Measurements from ENCODE around the gene HNRNPUL1.

Gene HNRNPUL1

DNA sequence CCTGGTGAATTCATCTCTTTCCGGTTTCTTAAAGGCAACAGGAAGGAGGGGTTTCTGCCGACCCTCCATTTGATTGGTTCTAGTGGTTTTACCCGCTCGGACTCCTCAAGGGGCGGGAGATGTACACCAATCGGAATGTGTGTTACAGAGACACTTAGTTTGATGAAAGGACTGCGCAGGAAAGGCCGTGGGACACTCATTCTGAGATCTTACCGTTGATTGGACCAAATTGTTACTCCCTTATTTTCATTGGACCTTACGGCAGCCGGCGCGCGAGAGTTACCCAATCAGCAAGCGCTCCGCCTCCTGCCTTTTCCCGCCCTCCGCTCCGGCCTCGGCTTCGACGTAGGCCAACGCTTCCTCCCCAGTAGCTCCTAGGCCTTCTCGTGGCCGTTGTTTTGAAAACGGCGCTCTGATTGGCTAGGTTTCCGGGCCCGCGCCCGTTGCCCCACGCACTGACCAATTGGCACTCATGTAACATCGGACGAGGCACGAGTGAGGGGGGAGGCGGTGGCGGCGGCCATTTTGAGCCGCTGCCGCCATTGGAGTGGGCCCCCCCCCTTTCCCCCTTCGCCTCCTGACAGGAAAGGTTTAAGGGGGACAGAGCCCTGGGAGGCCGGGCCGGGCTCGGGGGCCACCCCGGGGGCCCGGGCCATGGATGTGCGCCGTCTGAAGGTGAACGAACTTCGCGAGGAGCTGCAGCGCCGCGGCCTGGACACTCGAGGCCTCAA is at the start of gene HNRNPUL1:
TSS of gene HNRNPUL1 (plus strand) at position 523 of the 731 bp plus-strand sequence. CDS start at position 655, 132 bp downstream.
- peak; percentile 100 for DNase-seq (ENCODE audit: low read depth)

DNA sequence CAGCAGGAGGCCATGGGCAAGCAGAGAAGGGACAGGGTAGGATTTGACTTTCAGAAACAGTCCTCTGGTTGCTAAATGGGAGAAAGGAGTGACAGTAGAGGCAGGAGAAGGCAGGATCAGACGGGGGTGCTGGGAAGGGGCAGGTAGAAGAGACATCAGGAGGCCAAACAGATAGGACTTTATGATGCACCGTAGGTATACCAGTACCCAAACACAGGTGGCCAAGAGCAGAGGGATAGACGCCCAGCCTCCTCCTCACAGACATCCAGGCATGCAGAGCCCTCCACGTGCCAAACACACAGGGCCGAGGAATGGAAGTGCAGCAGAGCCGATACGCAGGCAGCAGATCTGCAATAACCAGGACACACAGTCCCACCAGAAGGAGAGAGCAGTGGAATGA is 46.4 kb upstream of the HNRNPUL1 start:
- no peak for DNase-seq (ENCODE audit: low read depth)

DNA sequence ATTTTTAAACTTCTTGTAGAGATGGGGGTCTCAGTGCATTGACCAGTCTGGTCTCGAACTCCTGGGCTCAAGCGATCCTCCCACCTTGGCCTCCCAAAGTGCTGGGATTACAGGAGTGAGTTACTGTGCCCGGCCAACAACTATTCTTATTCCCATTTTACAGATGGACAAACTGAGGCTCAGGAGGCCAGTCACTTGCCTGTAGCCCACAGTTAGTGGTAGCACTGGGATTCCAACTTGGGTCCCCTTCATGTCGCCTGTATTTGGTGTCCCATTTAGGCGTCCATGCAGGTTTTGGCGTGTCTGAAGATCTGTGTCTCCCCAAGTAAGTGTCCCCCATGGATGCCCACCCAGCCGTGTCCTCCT is 45.9 kb upstream of the HNRNPUL1 start:
- DNase-seq (ENCODE audit: low read depth) = no peak

DNA sequence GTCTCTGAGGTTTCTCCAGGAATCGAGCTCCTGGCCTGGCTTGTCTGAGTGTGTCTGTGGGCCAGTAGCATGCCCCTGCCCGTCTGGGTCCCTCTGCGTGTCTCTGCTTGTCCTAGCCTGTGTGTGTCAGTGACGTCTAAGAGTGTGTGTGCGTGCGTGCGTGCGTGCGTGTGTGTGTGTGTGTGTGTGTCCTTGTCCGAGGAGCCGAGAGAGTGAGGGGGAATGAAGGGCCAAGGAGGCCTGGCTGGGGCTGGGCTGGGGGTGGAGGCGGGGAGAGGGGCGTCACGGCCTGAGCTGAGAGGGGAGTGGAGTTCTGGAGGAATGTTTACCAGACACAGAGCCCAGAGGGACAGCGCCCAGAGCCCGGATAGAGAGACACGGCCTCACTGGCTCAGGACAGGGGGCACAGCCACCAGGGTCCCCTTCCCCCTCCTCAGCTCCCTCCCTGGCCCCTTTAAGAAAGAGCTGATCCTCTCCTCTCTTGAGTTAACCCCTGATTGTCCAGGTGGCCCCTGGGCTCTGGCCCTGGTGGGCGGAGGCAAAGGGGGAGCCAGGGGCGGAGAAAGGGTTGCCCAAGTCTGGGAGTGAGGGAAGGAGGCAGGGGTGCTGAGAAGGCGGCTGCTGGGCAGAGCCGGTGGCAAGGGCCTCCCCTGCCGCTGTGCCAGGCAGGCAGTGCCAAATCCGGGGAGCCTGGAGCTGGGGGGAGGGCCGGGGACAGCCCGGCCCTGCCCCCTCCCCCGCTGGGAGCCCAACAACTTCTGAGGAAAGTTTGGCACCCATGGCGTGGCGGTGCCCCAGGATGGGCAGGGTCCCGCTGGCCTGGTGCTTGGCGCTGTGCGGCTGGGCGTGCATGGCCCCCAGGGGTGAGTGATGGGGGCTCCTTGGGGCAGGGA is 45.3 kb upstream of the HNRNPUL1 start, which contains the start of gene AXL:
TSS of gene AXL (plus strand) at position 609 of the 893 bp plus-strand sequence. CDS start at position 779, 170 bp downstream.
- DNase-seq (ENCODE audit: low read depth) = peak; percentile 87

DNA sequence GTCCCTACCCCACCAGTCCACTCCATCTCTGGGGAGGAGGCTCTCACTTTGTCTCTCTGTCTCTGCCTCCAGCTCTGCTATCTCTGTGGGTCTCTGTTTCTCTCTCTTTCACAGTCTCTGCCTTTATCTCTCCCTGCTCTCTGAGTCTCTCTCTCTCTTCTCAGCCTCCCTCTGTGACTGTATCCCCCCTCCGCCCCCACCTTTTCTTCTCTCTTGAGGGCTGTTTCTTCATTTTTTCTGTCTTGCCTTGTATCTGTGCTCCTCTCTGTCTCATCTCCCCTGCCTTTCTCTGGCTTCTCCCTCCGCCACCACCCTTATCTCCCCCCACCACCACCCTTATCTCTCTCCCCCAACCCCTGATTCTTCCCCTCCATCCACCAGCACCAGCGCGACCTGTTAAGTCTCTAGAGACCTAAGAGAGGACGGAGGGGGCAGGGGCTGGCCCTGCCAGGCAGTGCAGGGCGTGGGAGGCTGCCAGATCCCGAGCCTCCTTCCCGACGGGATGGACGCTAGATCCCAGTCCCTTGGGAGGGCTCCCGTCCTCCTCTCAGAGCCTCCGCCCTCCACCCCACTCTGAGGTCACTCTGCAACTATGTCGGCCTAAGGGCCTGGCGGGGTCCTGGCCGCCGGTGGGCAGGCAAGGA is 44.1 kb upstream of the HNRNPUL1 start:
- peak; percentile 84 for DNase-seq (ENCODE audit: low read depth)

DNA sequence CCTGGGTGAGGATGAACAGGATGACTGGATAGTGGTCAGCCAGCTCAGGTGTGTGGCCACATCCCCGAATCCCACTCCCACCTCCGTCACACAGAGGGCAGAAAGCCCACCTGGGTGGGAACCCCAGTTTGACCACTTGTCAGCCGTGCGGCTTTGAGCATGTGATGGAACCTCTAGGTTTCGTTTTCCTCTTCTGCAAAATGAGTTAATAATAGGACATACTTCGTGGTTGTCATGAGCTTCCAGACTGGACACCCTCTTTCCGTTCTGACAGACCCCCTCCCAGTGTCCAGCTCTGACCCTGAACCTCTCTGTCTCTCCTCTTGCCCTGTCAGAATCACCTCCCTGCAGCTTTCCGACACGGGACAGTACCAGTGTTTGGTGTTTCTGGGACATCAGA is 43.4 kb upstream of the HNRNPUL1 start:
- DNase-seq (ENCODE audit: low read depth) = peak; percentile 37

DNA sequence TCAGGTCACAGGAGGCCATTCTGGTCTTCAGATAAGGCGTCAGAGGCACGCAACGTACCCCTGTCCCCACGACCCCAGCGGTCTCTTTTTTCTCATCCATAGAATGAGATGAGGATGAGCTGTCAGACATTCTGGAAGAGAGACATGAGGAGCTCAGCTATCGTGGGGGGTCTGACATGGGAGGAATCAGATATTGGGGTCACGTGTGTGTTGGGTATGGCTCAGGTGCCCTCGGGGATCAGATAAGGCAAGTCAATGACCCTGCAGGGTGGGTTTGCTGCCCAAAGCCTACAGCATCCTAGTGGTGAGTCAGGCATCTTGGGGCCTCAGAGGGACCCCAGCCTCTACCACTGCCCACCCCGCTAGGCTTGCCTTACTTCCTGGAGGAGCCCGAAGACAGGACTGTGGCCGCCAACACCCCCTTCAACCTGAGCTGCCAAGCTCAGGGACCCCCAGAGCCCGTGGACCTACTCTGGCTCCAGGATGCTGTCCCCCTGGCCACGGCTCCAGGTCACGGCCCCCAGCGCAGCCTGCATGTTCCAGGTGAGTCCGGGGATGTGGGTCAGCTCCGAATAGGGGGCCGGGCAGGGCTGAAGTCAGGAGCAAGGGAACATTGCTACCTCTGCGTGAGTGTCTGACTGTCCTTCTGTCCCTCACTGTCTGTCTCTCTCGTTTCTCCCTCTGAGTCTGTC is 42.5 kb upstream of the HNRNPUL1 start:
- no peak for DNase-seq (ENCODE audit: low read depth)

DNA sequence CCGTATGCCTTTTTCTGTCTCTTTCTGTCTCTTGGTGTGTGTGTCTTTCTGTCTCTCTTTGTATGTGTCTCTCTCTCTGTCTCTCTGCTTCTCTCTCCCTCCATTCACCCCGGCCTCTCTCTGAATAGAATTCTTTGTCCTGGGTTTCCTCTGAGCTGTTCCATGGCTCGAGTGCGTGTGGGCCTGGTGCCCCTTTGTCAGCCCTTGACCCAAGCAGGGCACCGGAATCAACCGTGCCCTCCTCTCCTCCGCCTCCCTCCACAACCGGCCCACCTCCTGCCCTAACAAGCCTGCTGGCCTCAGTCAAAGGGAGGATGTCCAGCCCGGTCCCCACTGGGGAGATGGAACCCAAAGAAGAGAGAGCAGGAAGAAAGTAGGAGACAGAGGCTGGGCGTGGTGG is 41.9 kb upstream of the HNRNPUL1 start:
- no peak for DNase-seq (ENCODE audit: low read depth)

DNA sequence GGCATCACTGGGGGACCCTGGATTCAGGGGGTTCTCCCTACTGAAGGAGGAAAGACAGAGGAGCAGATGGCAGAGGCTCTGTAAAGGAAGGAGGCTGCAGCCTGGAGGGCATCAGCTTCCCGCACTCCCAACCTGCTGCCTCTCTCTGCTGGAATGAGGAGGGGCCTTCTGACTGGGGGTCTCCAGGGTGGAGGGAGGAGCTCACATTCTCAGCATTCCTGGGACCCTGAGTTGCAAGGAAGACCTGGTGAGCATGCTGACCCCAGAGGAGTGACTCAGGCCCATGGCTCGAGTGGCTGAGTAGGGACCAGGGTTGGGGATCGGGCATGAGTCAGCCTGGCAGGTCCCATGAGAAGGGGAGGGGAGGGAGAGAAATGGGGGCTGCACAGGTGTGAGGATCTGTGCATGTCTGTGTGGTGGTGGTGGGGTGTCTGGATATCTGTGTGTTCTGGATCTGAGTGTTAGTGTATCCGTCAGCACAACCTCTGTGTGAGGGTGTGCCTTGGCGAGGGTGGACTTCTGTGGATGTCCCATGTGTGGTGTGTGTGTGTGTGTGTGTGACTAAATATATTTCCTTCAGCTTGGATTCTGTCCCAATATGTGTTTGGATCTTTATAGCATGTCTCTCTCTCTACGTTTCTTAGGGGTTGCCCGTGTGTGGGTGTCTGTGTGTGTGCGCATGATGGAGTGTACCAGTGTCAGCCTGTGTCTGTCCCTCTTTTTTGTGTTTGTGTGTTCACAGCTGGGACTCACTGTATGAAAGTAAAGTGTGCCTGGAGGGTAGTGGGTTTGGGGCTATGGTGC is 40.5 kb upstream of the HNRNPUL1 start:
- DNase-seq (ENCODE audit: low read depth) = peak; percentile 93

DNA sequence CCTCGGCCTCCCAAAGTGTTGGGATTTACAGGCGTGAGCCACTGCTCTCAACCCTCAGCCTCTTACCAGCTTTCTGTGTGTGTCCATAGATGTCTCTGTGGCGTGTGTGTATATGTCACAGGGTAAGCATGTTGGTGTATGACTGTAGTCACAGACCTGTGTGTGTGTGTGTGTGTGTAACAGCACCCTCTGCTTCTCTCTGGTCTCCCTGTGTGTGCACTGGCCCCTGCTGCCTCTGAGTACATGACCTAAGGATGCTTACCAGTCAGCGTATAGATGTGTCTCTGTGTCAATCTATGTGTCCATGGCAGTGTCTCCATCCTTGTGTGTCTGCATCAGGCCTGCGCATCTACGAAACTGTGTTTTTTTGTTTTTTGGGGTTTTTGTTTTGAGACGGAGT is 39.5 kb upstream of the HNRNPUL1 start:
- DNase-seq (ENCODE audit: low read depth) = no peak

DNA sequence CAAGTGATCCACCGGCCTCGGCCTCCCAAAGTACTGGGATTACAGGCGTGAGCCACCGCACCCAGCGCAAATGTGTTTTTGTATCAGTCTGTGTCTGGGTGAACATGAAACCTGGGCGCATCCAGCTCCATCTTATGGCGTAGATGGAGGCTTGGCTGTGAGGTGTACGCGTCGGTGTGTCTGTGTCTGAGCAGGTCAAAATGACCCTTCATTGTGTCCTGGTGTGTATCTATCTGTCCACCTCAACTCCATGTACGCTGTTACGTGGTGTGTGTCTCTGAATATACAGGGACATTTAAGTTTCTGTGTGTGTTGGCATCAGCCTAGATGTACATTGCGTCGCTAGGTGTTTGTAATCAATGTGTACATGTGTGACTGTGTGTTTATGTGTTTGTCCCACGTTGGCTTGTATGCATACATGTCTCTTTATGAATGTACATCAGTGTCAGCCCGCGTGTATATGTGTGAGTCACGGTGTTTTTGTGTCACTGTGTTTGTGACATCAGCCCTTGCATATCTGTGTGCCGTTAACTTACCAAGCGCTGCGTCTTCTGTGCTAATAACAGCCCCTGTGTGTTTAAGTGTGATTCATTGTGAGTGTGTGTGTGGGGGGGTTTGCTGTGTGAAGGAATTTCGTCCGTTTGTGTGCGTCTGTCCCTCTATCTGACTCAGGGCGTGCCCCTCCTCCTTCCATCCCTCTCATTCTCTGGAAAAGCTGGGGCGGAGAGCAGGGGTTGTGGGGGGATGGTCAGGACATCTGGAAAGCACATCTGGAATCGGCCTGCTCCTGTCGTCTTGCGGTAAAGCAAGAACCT is 38.7 kb upstream of the HNRNPUL1 start:
- peak; percentile 100 for DNase-seq (ENCODE audit: low read depth)

DNA sequence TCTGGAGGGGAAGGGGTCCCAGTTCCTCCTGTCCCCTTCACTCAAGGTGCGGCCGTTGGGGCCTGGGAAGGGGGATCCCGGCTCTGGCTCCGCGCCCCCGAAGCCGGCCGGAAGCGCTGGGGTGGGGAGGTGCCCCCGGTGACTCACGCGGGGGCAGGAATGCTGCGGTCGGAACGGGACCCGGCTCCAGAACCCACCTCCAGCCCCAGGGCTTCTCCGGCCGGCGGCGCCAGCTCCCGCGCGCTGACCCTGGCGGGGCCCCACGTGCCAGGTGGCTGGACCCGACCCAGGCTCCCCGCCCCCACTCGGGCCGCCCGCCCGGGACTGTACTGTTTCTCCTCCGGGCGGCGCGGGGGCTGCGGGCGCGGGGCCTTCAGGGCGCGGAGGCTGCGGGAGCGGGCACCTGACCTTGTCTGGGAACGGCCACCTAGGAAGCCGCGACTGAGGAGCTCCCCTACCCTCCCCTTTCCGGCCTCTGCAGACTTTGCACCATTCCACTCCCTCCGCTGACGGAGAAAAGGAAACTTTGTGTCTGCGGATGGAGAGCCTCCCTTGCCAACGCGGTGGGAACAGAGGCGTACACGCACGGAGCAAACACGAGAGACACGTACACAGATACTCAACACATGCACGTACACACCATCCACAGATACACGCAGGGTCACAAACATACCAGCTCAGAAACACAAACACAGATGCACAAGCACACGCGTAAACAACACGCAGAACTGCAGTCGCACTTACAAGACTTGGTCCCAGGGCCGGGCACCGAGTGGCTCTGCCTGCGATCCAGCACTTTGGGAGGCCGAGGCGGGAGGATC is 37.9 kb upstream of the HNRNPUL1 start:
- DNase-seq (ENCODE audit: low read depth) = peak; percentile 94

DNA sequence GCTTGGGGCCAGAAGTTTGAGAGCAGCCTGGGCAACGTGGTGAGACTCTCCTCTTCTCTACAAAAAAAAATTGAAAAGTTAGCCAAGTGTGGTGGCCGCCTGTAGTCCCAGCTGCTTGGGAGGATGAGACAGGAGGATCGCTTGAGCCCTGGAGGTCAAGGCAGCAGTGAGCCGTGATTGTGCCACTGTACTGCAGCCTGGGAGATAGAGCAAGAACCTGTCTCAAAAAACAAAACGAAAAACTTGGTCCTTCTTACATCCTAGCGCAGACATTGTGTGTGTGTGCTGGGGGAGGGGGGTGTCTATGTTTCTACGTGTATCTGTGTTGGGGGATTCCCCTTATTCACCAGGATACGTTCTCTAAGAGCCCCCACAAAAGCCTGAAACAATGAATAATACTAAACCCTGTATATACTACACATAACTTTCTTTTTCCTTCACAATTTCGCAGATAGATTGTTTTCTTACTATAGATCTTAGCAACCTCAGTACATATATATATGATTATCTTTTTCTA is 37.2 kb upstream of the HNRNPUL1 start:
- no peak for DNase-seq (ENCODE audit: low read depth)

DNA sequence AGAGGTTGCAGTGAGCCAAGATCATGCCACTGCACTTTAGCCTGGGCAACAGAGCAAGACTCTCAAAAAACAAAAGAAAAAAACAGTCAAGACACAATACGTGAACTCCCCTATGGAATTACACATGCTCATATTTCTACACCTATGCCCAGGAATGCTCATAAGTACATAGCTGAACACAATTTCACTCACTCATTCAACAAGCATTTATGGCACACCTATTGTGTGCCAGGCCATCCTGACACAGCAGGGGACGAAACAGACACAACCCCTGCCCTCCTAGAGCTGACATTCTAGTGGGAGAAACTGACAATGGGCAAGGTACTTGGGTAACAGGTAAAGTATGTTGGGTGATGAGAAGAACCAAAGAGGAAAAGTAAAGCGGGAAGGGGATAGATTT is 35.7 kb upstream of the HNRNPUL1 start:
- no peak for DNase-seq (ENCODE audit: low read depth)

DNA sequence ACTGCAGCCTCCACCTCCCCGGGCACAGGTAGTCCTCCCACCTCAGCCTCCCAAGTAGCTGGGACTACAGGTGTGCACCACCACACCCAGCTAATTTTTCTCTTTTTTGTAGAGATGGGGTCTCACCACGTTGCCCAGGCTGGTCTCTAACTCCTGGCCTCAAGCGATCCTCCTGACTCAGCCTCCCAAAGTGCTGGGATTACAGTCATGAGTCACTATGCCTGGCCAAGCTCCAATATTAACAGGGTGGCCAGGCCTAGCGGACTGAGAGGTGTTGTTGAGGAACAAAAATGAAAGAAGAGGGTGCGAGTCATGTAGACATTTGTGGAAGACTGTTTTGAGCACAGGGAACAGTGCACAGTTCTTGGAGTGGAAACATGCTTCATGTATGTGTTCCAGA is 34.8 kb upstream of the HNRNPUL1 start:
- peak; percentile 73 for DNase-seq (ENCODE audit: low read depth)

DNA sequence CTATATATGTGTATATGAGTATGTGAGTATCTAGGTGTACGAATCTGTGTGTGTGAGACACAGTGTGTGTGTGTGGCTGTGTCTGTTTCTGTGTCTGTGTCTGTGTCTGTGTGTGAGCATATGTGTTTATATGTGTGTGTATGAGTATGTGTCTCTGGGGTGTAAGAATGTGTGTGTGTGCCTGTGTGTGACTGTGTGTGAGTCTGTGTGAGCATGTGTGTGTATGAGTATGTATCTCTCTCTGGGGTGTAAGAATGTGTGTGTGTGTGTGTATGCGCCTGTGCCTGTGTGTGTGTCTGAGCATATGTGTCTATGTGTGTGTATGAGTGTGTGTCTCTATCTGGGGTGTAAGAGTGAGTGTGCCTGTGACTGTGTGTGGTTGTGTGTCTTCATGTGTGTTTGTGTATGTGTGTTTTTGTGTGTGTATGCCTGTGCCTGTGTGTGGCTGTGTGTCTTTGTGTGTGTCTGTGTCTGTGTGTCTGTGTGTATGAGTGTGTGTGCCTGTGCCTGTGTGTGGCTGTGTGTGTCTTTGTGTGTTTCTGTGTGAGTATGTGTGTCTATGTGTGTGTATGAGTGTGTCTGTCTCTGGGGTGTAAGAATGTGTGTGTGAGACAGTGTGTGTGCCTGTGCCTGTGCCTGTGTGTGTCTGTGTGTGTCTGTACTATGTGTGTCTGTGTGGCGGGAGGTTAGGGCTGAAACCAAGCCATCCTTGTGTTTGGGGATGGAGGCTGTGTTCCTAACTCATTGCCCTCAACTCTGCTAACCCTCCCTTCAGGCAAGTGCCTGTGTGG is 33.9 kb upstream of the HNRNPUL1 start:
- DNase-seq (ENCODE audit: low read depth) = no peak

DNA sequence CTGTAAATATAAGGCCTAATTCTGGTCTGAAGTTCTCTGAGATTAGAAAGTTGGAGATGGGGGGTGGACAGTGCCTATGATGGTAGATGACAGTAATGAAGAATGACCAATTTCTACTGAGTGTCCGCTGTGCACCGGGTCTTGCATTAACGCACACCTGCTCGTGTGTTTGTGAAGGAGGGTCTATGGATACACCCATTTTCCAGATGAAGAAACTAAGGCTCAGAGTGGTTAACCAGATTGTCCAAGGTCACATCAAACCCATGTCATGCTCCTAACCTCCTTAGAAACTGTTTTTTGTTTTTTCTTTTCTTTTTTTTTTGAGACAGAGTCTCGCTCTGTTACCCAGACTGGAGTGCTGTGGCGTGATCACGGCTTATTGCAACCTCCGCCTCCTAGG is 31.5 kb upstream of the HNRNPUL1 start:
- no peak for DNase-seq (ENCODE audit: low read depth)

DNA sequence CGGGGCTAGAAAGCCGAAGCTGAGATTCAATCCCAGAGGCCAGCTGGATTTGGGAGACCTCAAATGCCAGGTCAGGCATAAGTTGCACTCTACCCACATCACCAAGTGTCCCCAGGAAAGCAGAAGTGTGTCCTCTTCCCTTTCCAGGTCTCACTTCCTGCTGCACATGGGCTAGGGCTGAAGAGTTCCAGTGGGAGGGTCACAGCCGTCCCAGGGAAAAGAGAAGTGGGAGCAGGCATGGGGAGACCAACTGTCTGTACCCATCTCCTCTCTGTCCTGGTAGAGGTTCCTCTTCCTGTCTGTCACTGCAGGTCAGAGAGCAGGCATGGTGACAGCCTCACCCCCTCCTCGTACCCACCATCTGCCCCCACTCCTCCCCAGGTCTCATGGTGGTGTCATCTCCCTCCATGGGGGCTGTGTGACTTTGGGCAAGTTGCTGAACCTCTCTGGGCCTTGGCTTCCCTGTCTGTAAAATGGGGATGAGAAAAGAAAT is 30.4 kb upstream of the HNRNPUL1 start:
- DNase-seq (ENCODE audit: low read depth) = no peak

Measured in EH (cell line).